ENCODE data around the gene OAF.

Gene OAF

DNA sequence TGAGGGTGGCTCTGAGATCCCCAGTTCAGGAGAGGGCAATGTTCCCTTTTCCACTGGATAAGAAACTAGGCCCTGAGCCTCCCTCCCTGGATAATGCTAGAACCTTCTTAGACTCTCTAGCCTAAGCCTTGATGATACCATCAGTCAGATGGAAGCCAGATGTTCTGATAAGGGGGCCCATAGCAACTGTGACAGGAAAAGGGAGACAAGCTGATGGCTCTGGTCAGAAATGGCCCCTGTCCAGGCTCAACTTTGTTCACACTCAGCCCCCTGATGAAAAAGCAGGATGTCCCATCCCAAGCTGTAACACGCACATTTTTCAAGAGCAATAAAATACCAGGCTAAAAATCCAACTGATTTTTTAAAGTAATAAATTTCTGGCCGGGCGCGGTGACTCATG is 7.2 kb upstream of the OAF start:
- no peak for DNase-seq (ENCODE audit: low spot score)

- DNase-seq (ENCODE audit: low spot score): no peak
Measured at GRCh38 chr11:120205596-120206161, 5.2 kb upstream of the OAF start.

DNA sequence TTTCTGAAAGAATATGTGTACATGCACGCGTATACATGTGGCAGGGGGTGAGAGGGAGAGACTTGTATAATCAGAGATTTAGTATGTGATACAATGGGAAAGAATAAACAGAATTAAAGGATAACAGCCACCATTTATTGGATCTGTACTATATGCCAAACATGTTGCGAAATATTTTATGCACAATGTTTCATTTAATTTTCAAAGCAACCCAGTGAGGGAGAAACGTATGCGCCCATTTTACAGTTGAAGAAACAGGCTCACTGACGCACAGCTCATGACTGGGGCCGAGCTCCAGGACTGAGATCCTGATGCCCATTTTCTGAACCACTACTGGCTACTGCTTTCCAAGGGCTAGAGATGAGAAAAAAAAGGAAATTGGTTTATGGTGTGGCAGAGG is 3.3 kb upstream of the OAF start:
- DNase-seq (ENCODE audit: low spot score): no peak

- no peak for DNase-seq (ENCODE audit: low spot score)
Measured at GRCh38 chr11:120208001-120208441, 2.8 kb upstream of the OAF start.

DNA sequence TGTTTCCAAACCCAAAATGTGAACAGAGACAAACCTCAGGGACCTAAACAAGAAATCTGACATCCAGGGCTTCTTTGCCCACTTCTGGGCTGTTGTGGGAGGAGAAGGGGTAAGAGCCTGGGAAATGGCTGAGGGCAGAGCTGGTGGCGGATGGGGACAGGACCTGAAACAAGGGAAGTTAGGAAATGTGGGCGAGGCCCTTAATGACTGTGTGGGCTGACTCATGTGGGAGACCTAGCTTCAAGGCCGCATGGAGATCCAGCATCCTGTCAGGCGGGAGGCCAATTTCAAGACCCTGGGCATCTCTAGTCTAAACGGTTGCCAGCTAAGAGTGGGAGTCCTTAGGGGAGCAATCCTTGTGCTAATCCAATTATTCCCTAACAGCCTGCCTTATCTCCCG is 2.1 kb upstream of the OAF start:
- no peak for DNase-seq (ENCODE audit: low spot score)

DNA sequence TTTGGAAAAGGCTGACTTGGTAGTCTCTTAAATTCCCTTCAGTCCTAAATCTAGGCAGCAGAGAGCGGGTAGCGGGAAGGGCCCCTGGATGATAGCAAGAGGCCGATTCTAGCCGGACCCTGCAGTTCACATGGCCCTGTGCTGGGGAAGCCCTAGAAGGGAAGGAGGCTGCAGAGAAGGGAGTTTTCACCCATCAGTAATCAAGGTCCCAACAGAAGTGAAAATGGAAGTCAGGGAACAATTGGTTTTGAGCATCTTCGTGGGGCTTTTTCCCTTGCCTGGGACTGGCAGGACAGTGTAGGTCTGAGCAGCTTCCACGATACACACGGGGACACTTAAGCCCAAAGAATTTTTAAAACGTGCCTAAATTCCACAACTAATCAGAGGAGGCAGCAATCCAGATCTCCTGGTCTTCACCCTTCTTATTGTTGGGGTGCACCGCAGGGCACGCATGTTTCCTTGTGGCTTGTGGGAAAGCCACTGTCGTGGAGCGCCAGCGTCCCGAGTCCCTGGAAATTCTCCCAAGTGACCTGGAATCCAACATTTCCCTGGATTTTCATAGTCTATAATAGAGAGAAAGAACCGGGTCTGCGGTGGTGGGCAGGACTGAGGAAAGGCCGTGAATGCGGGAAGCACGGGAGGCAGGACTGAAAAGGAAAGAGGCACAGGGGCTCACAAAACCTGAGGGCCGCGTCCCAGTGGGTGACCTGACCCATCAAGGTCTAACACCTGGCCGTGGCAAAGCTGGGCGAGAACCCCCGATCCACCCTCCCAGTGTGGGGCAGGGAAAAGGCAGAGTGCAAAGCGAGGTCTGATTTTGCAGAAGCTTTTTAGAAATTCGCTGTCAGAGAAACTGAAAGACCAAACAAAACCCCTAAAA is 846 bp upstream of the OAF start:
- DNase-seq (ENCODE audit: low spot score): peak; percentile 40

DNA sequence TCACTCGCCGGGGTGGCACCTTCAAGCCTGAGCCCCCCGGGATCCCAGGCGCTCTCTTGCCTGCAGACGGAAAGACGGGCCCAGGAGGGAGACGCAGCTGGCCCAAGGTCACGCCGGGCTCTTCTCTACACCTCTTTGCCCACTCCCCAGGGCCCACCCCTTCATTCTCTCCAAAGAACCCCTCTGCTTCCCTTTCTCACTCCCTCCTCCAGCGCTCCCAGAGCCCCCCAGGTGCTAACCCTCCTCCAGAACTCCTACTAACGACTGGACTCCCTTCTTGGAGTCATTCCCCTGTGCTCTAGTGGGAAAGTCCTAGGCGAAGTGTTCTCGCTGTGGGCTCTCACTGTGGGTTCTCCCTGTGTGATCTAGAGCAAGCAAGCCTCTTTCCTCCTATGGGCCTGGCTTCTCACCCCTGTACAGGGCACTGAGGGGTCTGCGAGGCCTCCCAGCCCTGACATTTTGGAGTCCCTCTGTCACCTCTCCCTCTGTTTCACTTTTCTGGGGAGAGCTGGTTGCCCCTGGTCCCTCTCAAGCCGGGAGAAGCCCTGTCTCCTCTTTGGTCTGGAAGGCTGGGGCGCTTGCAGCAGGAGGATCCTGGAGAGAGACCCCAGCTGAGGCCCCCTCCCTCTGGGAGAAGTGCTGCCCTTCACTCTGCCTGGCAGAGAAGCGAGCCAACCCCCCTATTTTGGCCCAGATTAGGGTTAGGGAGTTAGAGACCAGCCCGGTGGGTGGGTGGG is 858 bp downstream of the OAF start:
- DNase-seq (ENCODE audit: low spot score): no peak

- no peak for DNase-seq (ENCODE audit: low spot score)
Measured at GRCh38 chr11:120212259-120212878, 1.5 kb downstream of the OAF start.

- DNase-seq (ENCODE audit: low spot score): no peak
Measured at GRCh38 chr11:120212926-120213325, 2.1 kb downstream of the OAF start.

- no peak for DNase-seq (ENCODE audit: low spot score)
Measured at GRCh38 chr11:120214581-120214980, 3.7 kb downstream of the OAF start.

- DNase-seq (ENCODE audit: low spot score): no peak
Measured at GRCh38 chr11:120215634-120216033, 4.8 kb downstream of the OAF start.

DNA sequence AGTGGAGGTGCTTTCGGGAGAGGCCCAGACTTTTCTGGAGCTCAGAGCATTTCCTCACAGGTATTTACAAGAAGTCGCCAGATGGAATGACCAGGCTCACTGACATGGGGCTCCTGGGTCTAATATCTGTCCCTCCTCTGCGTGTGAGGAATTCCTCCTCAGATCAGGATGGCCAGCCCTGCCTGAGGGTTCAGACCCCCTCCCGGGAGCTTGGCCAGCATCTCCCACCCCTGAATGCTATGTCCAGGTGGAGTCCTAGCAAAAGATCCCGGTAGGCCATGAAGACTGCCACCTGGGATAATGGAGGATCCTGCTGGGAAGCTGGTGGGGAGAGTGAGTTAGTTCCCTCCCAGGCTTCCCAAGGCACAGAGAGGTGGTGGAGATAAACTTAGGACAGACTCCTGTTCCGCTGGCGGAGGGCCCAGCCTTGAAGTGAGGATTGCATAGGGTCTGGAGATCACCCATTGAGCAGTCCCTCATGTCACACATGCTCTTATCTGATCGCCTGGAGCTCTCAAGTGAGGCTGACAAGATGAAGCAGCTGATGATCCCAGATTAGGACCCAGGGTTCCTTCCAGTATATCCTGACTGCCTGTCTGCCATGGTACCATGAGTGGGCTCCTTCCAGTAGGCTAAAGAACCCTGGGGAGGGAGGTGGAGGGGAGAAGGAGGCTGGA is 5.7 kb downstream of the OAF start:
- DNase-seq (ENCODE audit: low spot score): no peak

DNA sequence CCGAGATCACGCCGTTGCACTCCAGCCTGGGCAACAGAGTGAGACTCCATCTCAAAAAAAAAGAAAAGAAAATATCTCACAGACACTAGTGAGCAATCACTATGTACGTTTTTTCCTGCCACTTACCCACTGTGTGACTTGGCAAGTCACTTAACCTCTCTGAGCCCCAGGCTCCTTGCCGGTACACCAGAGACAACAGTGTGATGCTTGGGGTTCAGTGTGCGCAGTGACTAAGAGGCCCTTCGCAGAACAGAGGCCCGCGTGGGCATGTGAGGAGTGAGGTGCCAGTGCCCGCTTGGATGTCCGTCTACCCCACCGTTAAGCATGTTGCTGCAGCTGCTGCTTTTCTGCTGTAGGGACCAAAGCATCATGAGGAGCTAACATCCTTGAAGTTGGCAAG is 6.7 kb downstream of the OAF start:
- DNase-seq (ENCODE audit: low spot score): no peak

GRCh38 chr11:120217941-120218694 is 7.3 kb downstream of the OAF start:
- DNase-seq (ENCODE audit: low spot score): no peak

DNA sequence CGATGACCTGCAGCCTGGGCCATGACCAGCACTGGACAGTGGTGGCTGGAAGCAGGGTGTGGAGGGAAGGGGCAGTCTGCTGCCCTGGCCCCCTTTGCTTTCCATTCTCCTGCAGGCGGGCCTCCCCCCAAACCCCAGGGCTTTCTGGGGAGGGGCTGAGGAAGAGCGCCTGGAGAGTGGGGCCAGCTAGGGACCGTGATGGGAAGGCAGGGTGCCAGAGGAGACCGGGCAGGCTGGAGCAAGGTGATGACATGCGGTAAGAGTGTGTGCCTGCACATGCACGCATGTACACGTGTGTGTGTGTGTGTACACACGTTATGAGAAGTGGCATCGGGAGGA is 7.8 kb downstream of the OAF start:
- DNase-seq (ENCODE audit: low spot score): no peak

- no peak for DNase-seq (ENCODE audit: low spot score)
Measured at GRCh38 chr11:120219232-120219937, 8.6 kb downstream of the OAF start.

GRCh38 chr11:120219938-120220746 is 9.3 kb downstream of the OAF start:
- no peak for DNase-seq (ENCODE audit: low spot score)

- DNase-seq (ENCODE audit: low spot score): no peak
Measured at GRCh38 chr11:120220747-120221037, 9.9 kb downstream of the OAF start.

DNA sequence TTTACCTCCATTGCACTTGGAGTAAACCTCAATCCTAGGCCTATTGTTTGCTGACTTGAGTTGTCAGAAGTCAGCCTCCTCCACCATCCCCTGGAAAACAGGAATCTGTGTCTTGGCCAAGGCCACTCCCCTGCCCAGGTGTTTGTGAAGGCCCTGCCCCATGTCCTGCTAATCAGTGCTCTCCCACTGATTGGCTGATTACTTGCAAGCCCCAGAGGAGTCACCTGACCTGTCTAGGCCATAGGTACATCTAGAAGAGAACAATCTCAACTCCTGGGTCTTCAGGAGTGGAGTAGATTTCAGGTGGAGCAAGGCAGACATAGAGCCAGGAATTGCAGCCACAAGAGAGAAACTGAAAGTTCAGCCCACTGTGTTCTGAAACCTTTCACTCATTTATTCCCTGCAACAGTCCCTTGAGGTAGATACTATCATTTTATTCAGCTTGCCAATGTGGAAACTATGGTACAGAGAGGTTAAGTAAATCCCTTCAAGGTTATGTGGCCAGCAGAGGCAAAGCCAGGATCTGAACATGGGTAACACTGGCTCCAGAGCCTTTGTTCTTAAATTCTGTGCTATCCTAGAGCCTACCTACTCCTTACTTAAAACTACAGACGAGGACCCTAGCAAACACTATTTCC is 10.4 kb downstream of the OAF start:
- DNase-seq (ENCODE audit: low spot score): no peak

DNA sequence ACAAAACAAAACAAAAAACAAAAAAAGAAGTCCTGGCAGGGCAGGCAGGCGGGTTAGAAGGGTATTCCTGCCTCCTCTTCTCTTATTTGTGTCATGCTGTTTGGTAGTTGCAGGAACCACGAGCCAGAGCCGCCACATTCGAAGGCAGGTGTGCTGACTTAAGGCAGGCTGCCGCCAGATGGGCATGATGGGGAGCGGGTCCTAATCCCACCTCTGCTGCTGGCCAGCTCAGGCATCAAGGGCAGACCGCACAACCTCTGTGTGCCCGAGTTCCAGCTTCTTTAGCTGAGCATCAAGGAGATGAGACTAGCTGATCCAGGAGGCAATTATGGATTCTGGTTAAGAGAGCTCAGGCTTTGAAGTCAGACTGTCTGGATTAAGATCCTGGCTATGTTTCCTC is 12.1 kb downstream of the OAF start:
- DNase-seq (ENCODE audit: low spot score): no peak
